HG03432 (cell line): ENCODE results near the gene ADTRP.

ENCODE experiments used
- ATAC-seq: cut with Tn5 transposase; IDR thresholded peaks from one replicate; pipeline ENCODE4 v1.9.1; 2021; ENCODE audit warnings: mild to moderate bottlenecking, moderate library complexity; ENCODE audit not compliant: unreplicated experiment

ADTRP gene

DNA sequence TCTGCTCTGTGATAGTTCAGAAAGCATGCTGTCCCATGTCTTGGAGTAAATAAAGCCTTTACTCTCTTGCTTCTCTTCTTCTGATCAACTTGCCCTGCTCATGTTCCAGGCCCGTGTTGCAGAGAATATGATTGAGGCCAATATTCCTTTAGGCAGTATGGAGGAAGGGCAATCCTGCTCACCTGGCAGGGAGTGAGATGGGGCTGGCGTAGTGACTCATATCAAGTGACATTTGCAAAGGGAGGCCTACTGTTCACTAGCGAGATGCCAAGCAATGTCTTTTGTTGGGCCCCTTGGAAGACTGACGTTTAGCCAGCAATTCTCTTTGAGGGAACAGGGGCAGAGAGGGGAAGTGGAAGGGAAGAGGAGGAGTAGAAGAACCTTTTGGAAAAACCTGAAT is 19.7 kb downstream of the ADTRP start:
- ATAC-seq = no peak

DNA sequence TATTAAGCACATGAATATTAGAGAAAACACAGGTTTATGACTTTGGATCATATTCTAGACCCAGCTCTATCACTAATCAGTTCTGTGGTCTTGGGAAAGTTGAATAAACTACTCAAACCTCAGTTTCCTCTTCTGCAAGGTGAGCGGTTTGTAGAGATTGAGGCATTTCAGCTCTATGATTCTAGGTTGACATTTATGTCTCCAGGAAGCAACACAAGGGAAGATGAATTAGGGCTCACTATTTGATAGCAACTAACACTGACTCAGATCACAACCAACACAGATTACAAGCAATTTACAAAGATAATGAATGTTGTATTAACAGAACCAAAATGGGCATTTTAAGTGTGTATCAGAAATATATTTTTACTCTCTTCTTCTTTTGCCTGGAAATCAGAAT is 21.9 kb downstream of the ADTRP start:
- ATAC-seq = no peak

DNA sequence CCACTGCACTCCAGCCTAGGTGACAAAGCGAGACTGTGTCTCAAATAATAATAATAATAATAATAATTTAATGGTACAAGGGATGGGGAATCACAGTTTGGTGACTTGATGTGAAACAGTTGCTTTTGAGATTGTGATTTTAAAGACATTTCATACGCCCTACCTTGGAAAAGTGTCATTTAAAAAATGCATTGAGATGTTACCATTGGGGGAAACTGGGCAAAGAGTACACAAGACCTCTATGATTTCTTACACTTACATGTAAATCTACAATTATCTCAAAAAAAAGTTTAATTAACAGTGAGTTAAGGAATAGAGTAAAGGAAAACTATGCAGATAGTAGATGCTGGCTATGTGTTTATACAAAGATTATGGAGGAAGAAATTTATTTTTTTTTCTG is 22.3 kb downstream of the ADTRP start:
- ATAC-seq = no peak

DNA sequence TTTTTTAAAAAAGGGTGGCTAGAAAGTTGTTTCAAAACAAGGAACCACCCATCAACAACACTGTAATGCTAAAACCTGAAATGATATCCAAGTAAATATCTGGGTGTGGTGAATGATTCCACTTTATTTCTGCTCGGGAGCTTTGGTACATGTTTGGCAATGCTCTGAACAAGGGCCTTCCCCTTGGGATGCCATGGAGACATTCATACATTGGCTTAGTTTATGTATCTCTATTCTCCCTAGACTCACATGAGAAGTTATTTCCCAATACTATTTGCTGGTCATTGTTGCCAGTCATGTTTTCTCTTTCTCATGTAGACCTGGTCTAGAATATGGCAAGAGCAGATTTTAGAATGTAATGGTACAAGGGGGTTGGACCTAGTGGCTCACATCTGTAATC is 22.9 kb downstream of the ADTRP start:
- no peak for ATAC-seq

DNA sequence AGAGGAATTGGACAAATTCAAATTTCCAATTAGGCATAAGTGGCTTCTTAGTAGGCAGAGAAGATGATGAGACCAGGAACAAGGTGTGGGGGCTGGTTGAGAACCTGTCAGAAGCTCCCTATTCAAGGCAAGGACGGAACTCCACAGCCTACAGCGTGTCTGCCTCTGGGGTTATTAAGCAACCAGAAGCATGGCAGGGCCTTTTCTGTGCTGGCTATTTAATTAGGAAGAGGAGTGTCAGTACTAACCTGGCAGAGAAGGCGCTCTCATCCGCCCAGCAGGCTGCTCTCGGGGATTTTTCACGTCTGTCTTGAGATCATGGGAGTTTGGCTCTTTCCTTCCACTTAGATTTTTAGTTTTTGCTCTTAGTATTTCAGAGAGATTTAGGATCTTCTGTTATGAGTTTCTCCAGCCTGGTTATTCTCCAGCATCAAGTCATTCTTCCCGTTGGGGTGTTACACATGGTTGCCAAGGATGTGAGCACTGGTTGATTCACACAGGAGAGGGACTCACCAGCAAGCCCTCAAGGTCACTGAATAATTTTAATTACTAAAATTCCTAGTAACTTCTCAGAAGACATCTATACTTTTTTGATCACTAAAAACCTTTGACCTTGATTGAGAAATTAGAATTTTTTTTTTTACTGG is 23.9 kb downstream of the ADTRP start:
- no peak for ATAC-seq

DNA sequence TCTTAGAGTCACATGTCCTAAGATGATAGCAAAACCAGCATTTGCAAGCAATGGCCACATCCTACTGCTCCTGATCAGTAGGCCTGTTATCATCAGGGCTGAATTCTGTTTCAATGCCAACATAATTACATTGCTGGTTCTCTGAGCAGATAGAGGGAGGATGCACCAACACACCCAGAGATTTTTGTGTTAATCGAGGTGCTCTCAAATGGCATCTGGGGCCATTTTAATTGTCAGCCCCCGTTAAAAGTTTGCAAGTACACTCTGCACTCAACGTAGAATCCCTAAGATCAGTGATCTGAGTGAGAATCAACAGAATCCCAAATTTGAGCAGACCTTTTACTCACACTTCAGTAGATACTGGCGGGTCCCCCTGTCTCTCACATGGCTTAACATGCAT is 24.8 kb downstream of the ADTRP start:
- ATAC-seq = no peak

DNA sequence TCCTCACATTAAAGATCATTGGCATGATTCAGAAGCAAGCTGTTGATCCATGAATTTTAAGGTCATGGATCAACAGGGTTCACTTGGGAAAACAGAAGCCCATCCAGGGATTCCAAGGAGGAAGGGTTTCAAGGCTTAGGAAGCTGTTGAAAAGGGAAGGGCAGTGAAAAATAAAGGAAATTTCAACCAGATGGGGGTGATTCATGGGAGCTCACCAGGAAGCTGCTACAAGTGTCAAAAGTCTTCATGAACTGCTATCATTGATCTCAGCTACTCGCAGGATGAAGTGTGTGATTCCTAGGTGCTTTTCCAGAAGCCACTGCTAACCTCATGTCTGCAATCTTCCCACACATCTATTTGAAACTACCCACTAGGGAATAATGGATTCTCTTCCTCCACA is 26.2 kb downstream of the ADTRP start:
- no peak for ATAC-seq

DNA sequence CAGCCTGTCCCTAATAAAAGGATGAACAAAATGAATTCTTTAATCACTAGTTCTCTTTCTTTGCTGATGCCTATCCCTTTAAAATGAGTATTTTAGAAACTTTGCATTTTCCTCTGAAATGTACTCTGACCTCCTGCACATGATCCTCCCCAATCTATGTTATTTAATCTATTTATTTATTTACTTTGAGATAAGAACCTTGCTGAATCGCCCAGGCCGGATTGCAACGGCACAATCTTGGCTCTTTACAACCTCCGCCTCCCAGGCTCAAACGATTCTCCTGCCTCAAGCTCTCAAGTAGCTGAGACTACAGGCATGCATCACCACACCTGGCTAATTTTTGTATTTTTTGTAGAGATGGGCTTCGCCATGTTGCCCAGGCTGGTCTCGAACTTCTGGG is 27.9 kb downstream of the ADTRP start:
- no peak for ATAC-seq

DNA sequence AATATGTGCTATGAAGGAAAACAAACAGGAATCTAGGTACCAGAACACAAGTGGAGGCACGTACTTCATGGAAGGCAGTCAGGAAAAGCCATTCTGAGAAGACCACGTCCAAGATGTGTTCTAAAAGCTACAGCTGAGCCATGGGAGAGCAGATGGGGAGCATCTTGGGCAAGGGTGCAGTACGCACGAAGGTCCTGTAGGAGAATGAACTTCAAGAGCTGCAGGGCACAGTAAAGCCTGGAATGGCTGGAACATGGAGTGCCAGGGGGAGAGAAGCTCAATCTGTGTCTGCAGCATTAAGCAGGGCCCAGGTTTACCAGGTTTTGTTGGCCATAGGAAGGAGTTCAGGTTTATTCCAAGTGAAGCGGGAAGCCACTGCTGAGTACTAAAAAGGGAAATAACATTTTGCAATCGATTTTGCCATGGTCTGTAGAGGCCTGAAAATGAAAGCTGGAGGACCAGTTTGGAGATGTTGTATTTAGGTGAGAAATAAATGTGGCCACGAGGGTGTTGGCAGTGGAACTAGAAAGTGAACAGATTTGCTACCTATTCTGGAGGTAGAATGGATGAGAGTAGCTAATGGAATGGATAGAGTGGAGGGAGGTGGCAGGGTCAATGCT is 29.9 kb downstream of the ADTRP start:
- no peak for ATAC-seq

DNA sequence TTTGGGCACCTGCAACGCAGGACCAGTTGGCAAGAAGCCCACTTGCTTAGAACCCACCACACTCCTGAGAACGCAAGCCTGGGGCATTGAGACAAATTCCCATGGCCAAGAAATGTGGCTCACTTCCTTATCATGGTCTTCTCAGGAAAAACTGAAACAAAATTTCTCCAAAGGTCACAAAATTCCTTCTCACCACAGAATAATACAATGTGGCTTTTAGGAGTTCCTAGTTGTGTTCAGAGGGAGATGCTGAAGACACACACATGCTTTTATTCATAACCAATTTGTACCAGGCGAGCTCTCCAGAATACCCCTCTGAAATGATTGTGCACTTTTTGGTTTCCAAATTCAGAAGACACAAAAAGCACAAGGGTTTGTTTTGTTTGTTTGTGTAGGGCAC is 31.6 kb downstream of the ADTRP start:
- ATAC-seq = no peak

DNA sequence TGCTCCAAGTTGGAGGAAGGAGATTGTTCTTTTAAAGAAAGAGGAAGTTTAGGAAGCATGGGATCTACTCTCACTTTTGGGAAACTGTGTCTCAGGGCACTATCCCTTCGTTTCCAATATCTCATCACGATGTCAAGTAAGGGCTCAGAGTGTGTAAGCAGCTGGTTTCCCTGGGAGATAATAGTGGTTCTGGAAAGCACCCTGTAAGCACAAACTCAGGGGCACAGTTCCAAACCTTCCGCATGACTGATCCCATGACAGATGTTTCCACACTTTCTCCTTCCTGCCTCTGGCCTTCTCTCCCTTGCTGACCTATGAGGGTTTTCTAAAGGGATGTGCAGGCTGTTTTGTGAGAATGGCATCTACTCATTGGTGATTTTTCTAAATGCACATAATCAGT is 33.9 kb downstream of the ADTRP start:
- ATAC-seq = no peak

DNA sequence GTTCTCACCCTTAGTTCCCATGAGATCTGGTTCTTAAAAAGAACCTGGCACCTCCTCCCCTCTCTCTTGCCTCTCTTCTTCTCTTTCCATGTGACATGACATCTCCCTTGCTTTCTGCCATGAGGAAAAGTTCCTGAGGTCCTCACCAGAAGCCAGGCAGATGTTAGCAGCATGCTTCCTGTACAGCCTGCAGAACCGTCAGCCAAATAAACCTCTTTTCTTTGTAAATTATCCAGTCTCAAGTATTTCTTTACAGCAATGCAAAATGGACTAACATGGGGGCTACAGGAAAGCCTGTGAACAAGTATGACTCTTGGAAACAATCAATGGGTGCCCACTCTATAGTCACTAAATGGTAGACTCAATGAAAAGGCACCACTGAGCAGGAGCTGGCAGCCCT is 34.5 kb downstream of the ADTRP start:
- ATAC-seq = no peak

DNA sequence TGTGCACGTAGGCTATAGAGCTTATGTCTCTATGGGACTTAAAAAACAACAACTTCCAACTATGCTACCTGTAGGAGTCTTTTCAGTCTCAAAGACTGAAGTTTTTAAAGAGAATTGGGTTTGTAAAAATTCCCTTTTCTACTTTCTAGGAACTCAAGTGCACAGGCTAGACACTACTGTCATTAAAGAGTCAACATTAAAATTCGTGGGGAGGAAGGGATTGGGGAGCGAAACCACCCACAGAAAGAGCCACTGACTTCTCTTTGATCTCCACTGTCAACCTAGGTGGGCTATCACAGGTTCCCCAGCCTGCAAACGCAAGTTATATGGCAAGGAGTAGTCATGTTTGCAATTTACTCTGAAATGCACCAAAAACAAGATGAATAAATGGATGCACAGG is 37.7 kb downstream of the ADTRP start:
- no peak for ATAC-seq

DNA sequence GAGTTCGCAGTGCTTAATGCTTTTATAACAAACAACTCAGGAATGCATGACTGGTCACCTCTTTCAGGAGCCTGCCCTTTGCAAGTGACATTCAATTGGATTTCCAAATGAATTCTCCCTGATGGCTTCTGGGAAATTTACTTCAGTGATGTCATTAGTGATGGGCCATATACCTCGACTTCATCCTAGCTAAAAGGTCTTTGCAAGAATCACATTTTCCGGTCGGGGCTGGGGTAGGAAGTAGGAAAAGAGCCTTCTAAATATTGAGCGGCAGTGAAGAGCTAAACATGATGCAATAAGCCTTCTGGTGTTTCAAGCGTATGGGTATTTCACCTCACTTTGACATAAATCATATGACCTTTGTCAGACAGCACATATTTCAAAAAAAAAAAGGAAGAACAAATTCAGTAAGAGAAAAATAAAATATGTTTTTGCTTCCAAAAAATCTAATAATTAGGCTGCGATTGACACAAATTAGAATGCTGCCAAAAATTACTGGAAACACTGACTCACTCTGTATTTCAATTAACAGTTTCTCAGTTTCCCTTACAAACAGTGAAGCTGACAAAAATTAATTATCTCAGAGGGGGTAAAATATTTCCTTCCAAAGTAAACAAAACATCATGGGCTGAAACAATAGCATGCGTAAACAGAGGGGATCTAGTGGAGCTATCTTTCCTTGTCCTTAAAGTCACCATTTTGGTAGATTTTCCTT is 39.8 kb downstream of the ADTRP start:
- no peak for ATAC-seq

DNA sequence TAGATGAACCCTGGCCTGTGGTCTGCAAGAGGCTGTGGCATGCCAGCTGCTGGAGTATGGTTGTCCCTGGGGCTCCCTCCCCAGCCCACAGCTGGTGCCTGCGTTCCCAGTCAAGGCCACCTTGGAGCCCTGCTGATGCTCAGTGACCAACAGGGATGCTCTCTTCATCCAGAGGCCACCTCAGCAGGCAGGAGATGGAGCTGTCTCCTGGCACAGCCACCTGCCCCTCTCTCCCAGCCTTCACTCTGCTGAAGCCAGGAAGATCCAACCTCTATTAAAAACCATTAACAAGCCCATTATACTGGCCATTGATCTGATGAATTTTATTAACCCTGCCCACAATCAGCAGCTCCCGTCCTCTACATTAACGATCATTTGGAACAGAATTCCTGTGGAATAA is 40.4 kb downstream of the ADTRP start:
- no peak for ATAC-seq

DNA sequence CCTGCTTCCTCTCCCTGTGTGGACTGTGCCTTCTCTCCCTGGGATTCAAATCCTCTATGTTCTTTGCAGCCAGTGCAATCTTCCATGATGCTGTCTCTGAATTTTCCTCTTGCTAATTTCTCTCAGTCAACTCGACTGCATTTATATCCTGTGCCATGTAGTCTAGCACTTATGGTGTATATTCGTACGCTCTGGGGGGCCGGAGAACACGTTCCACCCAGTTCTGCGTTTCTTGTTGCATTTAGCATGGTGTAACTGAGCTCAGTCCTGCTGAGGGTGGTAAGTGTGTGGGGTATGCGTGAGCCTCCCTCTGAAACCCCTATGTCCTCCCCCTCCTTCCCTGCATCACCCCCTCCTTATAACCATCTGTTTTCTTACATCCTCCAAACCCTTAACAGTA is 42.0 kb downstream of the ADTRP start:
- no peak for ATAC-seq

DNA sequence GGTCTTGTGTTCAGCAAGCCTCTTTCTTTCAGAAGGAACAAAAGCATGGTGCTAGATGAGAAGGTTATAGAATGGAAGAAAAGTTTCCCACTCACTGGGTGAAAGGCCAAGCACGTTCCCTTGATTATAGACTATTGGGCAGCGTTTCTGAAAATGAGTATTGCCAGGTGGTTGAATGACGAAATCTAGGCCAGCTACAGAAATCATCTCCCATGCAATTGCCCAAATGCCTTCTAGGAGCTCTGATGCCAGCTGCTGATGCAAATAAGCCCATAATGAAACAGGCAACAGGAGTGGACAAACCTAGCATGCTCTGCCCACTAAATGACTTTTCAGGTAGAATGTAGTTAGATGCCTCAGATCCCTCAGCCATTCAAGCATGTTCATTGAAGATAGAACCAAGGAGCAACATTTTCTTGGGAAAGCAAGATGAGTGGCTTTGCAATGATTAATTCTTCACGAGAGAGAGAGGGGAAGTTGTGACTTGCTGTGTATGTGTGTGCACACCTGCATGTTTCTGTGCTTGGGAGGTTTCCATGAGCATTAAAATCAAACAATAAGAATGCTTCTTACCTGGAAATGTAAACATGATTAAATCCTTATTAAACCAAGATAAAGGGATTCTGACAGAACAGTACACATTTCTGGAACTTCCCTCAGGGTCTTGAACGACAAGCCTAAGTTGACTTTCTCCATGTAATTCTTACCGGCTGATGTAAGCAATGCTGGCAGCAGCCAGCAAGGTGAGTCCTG is 43.6 kb downstream of the ADTRP start:
- ATAC-seq = no peak

DNA sequence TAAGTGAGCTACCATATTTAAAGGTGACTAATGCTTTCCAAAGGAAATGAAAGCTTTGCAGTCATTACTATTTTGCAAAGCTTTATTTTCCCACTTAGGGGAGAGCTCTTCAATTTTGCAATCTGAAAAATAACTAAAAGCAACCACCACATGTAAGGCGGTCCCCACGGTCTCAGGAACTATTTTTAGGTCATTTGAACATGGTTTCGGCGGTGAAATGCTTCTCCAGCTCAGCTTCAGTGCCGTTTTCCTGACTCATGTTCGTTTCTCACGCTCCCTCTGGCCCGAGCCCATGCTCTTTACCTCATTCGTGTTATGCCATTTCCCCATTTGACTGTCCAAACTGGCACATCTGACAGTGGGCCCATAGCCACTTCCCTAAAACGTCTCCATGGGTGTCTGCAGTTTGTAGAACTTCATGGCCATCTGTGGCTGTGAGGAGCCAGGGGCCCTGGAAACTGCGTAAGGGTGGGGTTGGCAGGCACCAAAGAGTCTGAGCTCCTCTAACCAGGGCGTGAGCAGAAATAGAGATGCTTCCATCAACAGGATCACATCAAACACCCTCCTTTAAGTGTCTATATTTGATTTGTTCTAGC is 46.5 kb downstream of the ADTRP start:
- ATAC-seq = peak; percentile 80

DNA sequence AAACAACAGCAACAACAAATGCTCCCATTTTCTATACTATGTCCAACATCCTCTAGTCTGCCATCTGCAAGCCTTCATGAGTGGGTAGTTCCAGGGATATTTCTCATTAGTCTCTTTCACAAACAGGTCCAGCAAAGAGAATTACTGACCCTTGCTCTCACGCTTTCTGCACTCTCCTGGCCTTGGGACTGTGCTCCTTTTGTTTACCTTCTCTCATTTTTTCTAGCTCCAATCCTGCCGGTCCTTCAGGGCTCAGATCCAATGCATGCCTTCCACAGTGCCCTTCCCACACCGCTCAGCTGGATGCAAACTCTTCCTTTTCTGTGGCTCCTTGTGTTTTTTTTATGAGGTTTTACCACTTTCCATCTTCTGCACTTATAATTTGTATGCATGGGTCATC is 47.2 kb downstream of the ADTRP start:
- no peak for ATAC-seq

DNA sequence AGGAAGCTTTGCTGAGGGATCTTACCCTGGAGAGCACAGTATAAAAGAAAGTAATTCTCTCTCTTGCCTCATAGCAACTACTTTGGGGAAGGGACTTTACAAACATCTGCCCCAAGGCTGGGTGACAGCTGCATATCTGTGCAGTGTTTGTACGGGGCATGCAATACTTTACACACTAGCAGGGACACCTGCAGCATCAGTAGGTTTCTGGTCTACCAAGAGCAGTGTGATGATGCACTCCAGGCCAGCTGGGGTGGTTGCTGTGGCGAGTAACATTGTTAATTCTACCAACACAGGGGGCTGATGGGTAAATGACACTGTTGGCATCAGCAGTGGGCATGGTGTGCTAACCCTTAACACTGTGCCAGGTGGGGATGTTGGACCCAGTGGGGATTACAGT is 48.0 kb downstream of the ADTRP start:
- ATAC-seq = peak; percentile 44

DNA sequence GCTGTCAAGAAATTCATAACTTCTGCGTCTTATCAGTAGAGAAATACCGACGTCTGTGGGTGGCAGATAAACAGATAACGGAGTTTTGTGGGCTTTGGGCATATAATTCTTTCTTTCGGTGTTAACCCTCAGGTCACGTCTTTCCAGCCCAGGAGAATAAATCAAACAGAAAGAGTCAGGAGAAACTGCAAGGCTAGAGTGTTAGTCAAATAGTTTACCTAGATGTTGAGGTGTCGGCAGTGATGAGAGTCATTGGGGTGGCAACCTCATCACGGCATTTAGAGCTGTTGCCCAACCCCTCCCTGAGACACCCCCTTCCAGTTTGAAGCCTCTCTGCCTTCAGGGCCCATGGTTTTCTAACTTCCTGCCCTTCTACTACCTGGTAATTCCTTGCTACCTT is 49.5 kb downstream of the ADTRP start:
- no peak for ATAC-seq
